Gastroesophageal sphincter (tissue), 3 donors: ENCODE data around the gene CATSPERE.

Source experiments
- CTCF ChIP-seq, 4 experiments: fragments of 200-600 bp in 2 of 4; fragments of 450-650 bp in 2 of 4; sonication (generic) in 1 of 4; IDR thresholded peaks; one replicate each; pipeline ENCODE4 v1.5.1; 2017 to 2019; ENCODE audit warnings: antibody characterized with exemption in 4 of 4, mild to moderate bottlenecking in 2 of 4, moderate library complexity in 2 of 4
- POLR2A ChIP-seq, 2 donors: fragments of 450-650 bp; IDR thresholded peaks; one replicate each; pipeline ENCODE4 v1.6.1; 2017; ENCODE audit warnings: antibody characterized with exemption in 2 of 2, mild to moderate bottlenecking in 2 of 2, moderate library complexity in 1 of 2
- POLR2AphosphoS5 ChIP-seq: sonication (generic); formaldehyde crosslinking; IDR thresholded peaks from one replicate; pipeline ENCODE4 v1.6.1; 2017; ENCODE audit warnings: antibody characterized with exemption

GRCh38 chr1:244427647-244428046 is 33.4 kb upstream of the CATSPERE start:
- TF ChIP-seq POLR2AphosphoS5 (no peak), CTCF (IDR thresholded peaks at IDR 0.05) (no peak), POLR2A (IDR thresholded peaks at IDR 0.05) (no peak)
